ENCODE measurements around the gene MCEMP1. TPM values are rescaled to one million over a fixed set of nuclear protein-coding genes. Genes with fewer than 3 reads are reported as not detected.

MCEMP1 gene
- total and polyA plus RNA-seq, 2 of the 13 experiments (the other 11 are each of a cell fraction or from before 2014, with no cell fraction given): not detected

- peak; percentile 81 for TF ChIP-seq IKZF5 (CRISPR knock-in tag; IDR thresholded peaks at IDR 0.05)
- peak; percentile 42; the same call in 1 of the 2 replicates for TF ChIP-seq ZNF558 (CRISPR knock-in tag; IDR thresholded peaks at IDR 0.05; ENCODE audit: borderline replicate concordance)
- TF ChIP-seq FOXK1 (CRISPR knock-in tag; IDR thresholded peaks at IDR 0.05; ENCODE audit: borderline replicate concordance, low read depth): peak; percentile 96
- peak; percentile 30; the same call in 1 of the 2 replicates for TF ChIP-seq ZNF580 (CRISPR knock-in tag; IDR thresholded peaks at IDR 0.05; ENCODE audit: borderline replicate concordance, low read depth)
- TF ChIP-seq ZNF333 (CRISPR knock-in tag; IDR thresholded peaks at IDR 0.05; ENCODE audit: borderline replicate concordance): no peak
- TF ChIP-seq ZNF468 (CRISPR knock-in tag; IDR thresholded peaks at IDR 0.05): no peak
- TF ChIP-seq SALL2 (CRISPR knock-in tag; IDR thresholded peaks at IDR 0.05): no peak
- peak; percentile 97 for TF ChIP-seq ARID5B (CRISPR knock-in tag; IDR thresholded peaks at IDR 0.05)
- no peak for TF ChIP-seq TAF1 (CRISPR knock-in tag; IDR thresholded peaks at IDR 0.05)
- TF ChIP-seq MTA1 (CRISPR knock-in tag; IDR thresholded peaks at IDR 0.05; ENCODE audit: borderline replicate concordance): peak; percentile 78; the same call in 1 of the 2 replicates
- peak; percentile 37; the same call in 1 of the 2 replicates for TF ChIP-seq GABPB1 (CRISPR knock-in tag; IDR thresholded peaks at IDR 0.05)
- peak; percentile 98 for TF ChIP-seq SIX1 (CRISPR knock-in tag; IDR thresholded peaks at IDR 0.05; ENCODE audit: borderline replicate concordance)
- peak; percentile 70 for TF ChIP-seq PHF5A (CRISPR knock-in tag; IDR thresholded peaks at IDR 0.05; ENCODE audit: low read depth, unreplicated experiment)
- peak; percentile 64; the same call in 1 of the 2 replicates for TF ChIP-seq CREB1 (IDR thresholded peaks at IDR 0.05)
- TF ChIP-seq CREB1 (CRISPR knock-in tag; IDR thresholded peaks at IDR 0.05): peak; percentile 82
- no peak for TF ChIP-seq NR1H2 (CRISPR knock-in tag; IDR thresholded peaks at IDR 0.05; ENCODE audit: borderline replicate concordance, low read depth)
- peak; percentile 34; the same call in 1 of the 2 replicates for TF ChIP-seq ZNF552 (CRISPR knock-in tag; IDR thresholded peaks at IDR 0.05; ENCODE audit: borderline replicate concordance)
- peak; percentile 54 to 65; a peak in 2 of 4 replicates for TF ChIP-seq HMGXB4 (CRISPR knock-in tag; IDR thresholded peaks at IDR 0.05; ENCODE audit: borderline replicate concordance in 1 of 2, low read depth in 1 of 2)
- peak; percentile 91 for TF ChIP-seq ZGPAT (CRISPR knock-in tag; IDR thresholded peaks at IDR 0.05)
- peak; percentile 79 for TF ChIP-seq RAD21 (CRISPR knock-in tag; IDR thresholded peaks at IDR 0.05)
Measured at GRCh38 chr19:7652061-7652641, 24.7 kb upstream of the MCEMP1 start (continued).

Data from HepG2 (cell line).